Measurements from ENCODE around the gene STN1.

Gene STN1

GRCh38 chr10:103840740-103841070 lies 77.3 kb downstream of the STN1 start:
- no peak for DNase-seq

GRCh38 chr10:103839872-103840739 lies 77.9 kb downstream of the STN1 start:
- no peak for DNase-seq

GRCh38 chr10:103839519-103839871 lies 78.5 kb downstream of the STN1 start:
- DNase-seq = peak; percentile 13

GRCh38 chr10:103838862-103839518 lies 79.0 kb downstream of the STN1 start:
- DNase-seq = peak; percentile 50

- no peak for DNase-seq
Measured at GRCh38 chr10:103838070-103838395, 80.0 kb downstream of the STN1 start.

GRCh38 chr10:103837370-103838069 lies 80.5 kb downstream of the STN1 start:
- DNase-seq = no peak

- peak; percentile 21 for DNase-seq
Measured at GRCh38 chr10:103836861-103837260, 81.1 kb downstream of the STN1 start.

GRCh38 chr10:103836273-103836672 lies 81.7 kb downstream of the STN1 start:
- no peak for DNase-seq

- peak; percentile 79 for DNase-seq
Measured at GRCh38 chr10:103835096-103836050, 82.6 kb downstream of the STN1 start.

GRCh38 chr10:103834436-103835095 lies 83.4 kb downstream of the STN1 start:
- DNase-seq = no peak

GRCh38 chr10:103833731-103834365 lies 84.1 kb downstream of the STN1 start:
- DNase-seq = peak; percentile 59

- no peak for DNase-seq
Measured at GRCh38 chr10:103832806-103833205, 85.2 kb downstream of the STN1 start.
